HG02571 (cell line): ENCODE measurements around the gene ADGRG3.
"Not testable (repeated sequence)": the region's sequence is repeated elsewhere in the genome, so short reads cannot be mapped to it uniquely, and the experiment has no call there.

Experiments
- ATAC-seq: cut with Tn5 transposase; IDR thresholded peaks from one replicate; pipeline ENCODE4 v1.9.1; 2021; ENCODE audit warnings: mild to moderate bottlenecking, moderate library complexity; ENCODE audit not compliant: unreplicated experiment

Gene ADGRG3

GRCh38 chr16:57661936-57662906 is 5.9 kb upstream of the ADGRG3 start:
- ATAC-seq, result no peak

- no peak for ATAC-seq
Measured at GRCh38 chr16:57663436-57663835, 4.7 kb upstream of the ADGRG3 start.

DNA sequence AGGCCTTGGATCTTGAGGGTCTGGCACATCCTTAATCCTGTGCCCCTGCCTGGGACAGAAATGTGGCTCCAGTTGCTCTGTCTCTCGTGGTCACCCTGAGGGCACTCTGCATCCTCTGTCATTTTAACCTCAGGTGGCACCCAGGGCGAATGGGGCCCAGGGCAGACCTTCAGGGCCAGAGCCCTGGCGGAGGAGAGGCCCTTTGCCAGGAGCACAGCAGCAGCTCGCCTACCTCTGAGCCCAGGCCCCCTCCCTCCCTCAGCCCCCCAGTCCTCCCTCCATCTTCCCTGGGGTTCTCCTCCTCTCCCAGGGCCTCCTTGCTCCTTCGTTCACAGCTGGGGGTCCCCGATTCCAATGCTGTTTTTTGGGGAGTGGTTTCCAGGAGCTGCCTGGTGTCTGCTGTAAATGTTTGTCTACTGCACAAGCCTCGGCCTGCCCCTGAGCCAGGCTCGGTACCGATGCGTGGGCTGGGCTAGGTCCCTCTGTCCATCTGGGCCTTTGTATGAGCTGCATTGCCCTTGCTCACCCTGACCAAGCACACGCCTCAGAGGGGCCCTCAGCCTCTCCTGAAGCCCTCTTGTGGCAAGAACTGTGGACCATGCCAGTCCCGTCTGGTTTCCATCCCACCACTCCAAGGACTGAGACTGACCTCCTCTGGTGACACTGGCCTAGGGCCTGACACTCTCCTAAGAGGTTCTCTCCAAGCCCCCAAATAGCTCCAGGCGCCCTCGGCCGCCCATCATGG is 4.0 kb upstream of the ADGRG3 start:
- ATAC-seq, result no peak

DNA sequence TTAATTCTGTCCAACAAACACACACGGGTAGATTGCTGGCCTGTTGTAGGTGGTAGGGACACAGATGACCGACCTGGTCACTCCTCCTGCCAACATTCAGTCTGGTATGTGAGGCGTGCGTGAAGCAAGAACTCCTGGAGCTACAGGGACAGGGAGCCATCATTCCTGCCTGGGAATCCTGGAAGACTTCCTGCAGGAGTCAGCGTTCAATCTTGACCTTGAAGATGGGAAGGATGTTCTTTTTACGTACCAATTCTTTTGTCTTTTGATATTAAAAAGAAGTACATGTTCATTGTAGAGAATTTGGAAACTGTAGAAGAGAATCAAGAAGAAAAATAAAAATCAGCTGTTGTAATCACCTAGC is 3.5 kb upstream of the ADGRG3 start:
- ATAC-seq, result no peak

GRCh38 chr16:57665541-57665940 is 2.6 kb upstream of the ADGRG3 start:
- ATAC-seq, result no peak

DNA sequence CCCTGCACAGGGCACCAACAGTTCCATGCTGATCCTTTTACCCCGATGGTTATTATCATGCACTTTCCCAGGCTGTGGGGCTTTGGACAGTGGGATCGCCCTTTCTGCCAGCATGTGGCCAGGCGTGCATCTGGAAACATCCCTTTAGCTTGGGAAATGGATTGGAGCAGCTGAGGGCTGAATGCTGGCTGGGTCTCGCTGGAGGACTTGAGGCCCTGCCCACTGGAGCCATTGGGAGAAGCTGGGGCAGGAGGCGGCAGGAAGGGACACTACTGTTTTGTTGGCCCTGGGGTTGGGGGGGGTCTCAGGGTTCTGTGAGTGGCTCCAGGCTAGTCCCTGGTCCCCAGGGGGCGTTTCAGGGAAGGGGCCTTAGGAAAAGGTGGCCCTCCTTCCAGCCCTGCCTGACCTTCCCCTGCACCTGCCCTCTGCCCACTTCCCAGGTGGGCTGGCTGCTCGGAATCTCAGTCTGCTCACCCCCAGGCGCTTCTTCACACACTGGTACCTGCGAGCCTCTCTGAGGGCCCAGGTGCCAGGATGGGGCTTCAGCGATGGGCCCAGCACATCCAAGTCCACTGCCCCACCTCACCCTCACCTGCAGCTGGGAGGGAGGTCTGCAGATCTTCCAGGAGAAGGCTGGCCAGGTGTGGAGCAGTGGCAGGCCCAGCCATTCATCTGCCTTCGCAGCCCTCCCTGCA is 1.6 kb upstream of the ADGRG3 start:
- no peak for ATAC-seq

DNA sequence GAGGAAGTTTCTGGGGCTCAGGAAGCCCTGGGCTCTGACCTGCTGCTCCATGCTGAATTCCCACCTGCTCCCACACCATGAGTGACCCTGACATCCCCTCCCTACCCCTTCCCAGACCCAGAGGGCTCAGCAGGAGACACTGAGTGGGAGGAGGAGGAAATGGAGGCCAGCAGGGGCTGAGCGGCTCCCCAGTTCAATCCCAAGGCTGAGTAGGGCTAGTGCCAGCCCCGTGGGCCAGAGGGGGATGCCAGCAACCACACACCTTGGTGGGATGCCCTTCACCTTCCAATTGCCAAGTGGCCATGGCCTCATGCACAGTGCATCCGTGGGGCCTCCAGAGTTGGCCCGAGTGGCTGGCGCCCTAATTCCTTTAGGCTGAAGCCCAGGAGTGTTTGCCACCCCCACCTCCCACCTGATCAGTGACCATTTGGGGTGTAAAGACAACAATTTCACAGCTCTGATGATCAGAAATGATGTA is 1.0 kb upstream of the ADGRG3 start:
- no peak for ATAC-seq

DNA sequence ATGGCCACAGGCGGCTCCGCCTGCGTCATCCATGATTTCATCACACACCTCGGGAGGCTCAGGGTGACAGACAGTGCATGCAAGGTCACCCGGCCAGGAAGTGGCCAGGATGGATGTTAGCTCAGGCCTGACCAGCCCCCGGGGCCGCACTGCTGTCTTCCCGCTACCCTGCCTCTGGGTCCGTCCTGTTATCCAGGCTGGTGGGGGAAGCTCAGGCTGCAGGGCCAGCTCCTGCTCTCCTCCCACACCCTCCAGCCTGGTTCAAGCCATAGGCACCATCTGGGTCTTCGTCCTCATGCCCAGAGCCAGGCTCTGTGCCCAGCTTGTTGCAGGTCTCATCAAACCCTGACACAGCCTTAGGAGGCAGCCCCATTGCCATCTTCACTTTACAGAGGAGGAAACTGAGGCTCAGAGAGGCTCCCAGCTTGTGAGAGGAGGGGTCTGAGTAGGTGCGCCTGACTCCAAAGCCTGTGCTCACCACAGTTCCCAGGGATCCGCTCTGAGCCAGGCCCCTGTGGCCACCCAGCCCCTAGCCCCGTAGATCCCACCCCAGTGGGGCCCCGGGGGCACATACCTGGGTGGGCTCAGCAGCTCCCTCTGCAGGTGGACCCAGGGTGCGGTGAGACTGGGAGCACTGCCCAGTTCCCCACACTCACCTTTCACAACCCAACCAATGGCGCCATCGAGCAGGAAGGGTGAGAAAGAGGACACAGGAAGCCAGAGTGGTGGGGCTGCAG is 412 bp upstream of the ADGRG3 start:
- ATAC-seq, result no peak

GRCh38 chr16:57668630-57669475 is 747 bp downstream of the ADGRG3 start:
- no peak for ATAC-seq

DNA sequence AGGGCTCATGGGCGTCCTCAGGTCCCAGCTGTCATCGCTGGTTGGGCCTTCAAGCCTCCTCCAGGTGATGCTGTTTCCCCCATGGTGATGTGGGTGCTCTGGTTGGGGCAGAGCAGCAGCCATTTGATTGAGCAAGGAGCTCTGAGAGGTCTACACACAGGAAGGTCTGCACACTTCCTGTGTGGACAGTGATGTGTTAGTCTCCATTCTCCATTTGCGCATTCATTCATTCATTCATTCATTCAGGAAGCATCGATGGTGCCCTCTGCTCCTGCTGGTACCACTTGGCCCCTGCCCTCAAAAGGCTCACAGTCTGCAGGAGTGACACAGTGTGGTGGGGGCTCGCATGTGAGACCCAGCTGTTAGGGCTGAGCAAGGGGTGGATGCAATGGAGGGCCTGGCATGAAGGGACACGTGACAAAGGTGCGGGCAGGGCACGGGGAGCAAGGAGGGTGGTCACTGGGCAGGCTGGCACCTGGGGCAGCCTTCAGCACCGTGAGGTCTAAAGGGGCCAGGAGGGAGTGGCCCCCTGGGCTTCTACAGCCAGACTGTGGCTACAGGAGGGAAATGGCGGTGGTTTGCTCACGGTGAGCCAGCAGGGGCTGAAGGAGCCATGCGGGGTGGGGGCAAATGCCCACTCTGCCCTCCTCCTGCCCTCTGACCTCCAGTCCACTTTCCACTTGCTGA is 1.5 kb downstream of the ADGRG3 start:
- ATAC-seq, result no peak

- no peak for ATAC-seq
Measured at GRCh38 chr16:57670196-57670595, 2.1 kb downstream of the ADGRG3 start.

GRCh38 chr16:57671451-57671850 is 3.3 kb downstream of the ADGRG3 start:
- not testable (repeated sequence) for ATAC-seq

GRCh38 chr16:57672416-57672815 is 4.3 kb downstream of the ADGRG3 start:
- ATAC-seq, result no peak

DNA sequence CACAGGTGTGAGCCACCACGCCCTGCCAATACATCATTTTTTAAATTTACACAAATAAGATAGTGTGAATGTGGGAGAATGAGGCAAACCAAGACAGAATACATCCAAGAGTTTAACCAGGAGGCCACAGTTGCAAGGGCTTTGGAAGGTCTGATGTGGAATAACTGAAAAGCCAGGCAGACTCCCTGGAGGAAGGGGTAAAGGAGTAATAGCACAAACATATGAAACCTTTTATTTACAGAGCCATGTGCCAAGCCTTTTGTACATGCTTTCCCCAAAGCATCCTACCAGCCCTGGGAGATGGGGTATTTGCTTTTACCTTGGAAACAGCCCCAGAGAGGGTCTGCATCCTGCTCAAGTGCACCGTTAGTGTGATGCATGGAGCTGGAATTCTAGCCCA is 4.7 kb downstream of the ADGRG3 start:
- ATAC-seq, result no peak

DNA sequence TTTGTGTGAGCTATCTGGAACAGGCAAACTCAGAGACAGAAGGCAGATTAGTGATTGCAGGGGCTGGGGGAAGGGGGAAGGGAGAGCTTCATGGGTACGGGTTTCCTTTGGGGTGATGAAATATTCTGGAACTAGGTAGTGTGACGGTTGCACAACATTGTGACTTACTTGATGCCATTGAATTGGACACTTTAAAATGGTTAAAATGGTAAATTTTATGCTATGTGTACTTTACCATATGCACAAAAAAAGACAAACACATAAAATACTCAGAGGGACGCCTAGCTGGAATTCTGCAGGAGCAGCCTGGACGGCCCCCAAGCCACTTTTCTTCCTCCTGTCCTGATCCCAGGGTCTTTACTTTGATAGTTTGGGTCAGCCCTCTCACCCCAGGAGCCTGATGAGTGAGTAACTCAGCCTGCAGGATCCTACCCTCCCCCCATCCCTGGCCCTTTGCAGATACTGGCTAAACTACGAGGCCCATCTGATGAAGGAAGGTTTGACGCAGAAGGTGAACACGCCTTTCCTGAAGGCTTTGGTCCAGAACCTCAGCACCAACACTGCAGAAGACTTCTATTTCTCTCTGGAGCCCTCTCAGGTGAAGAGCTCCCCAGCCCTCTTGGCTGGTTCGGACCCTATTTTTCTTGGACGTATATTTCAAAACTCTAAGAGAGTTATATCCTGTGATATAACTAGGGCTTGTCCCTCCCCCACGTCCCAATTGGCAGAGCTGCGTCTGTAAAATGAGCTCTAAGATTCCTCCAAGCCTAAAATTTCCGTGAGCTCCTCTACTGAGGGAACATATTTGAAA is 7.8 kb downstream of the ADGRG3 start:
- no peak for ATAC-seq

GRCh38 chr16:57676553-57677085 is 8.5 kb downstream of the ADGRG3 start:
- ATAC-seq, result no peak

- no peak for ATAC-seq
Measured at GRCh38 chr16:57677622-57678369, 9.7 kb downstream of the ADGRG3 start.
